Panc1 (cell line): Measurements from ENCODE around the gene CYP24A1. TPM values are rescaled to one million over a fixed set of nuclear protein-coding genes. Genes with fewer than 3 reads are reported as not detected.

Source experiments
- ATAC-seq: fragments of 200-7000 bp; cut with Tn5 transposase; 2 replicates; pipeline ENCODE4 v1.9.1; 2020; ENCODE audit warnings: mild to moderate bottlenecking, moderate library complexity
- BruUV-seq: library from RNA; stranded (reverse); fragments of 400-500 nt; replicated peaks from 2 replicates; lab custom pipeline; 2021; lab: Mats Ljungman, UMichigan
- CTCF ChIA-PET: fragments of 300-600 bp; sonication (Branson Sonifier 250); formaldehyde crosslinking; loops from one replicate; lab custom pipeline; 2022; ENCODE audit warnings: antibody characterized with exemption; lab: Charles Lee
- POLR2A ChIA-PET: fragments of 300-600 bp; sonication (Branson Sonifier 250); formaldehyde crosslinking; loops from one replicate; lab custom pipeline; 2022; ENCODE audit warnings: antibody characterized with exemption; lab: Charles Lee
- DNase-seq: peaks from one replicate; pipeline ENCODE4 v3.0.0-alpha.2; 2010; ENCODE audit warnings: low read depth, low spot score
- H3K27ac ChIP-seq: 2 replicates; pipeline ENCODE4 v1.5.1; 2011; ENCODE audit warnings: mild to moderate bottlenecking, low read length, inconsistent platforms
- H3K27me3 ChIP-seq: fragments of 200-500 bp; sonication (Bioruptor generic); 2 replicates; pipeline ENCODE4 v1.6.0; 2014; ENCODE audit warnings: low read length, inconsistent platforms; ENCODE audit not compliant: control insufficient read depth, insufficient read depth
- H3K36me3 ChIP-seq: fragments of 200-500 bp; sonication (Bioruptor generic); 2 replicates; pipeline ENCODE4 v1.5.1; 2014; ENCODE audit warnings: inconsistent platforms, mild to moderate bottlenecking, low read length, moderate library complexity; ENCODE audit not compliant: control insufficient read depth, insufficient read depth
- H3K4me1 ChIP-seq: 2 replicates; pipeline ENCODE4 v1.5.1; 2011; ENCODE audit warnings: inconsistent platforms, mild to moderate bottlenecking, low read length, moderate library complexity; ENCODE audit not compliant: control insufficient read depth, insufficient read depth
- H3K4me3 ChIP-seq, 2 experiments: 2 replicates each; pipeline ENCODE4 v1.5.1; 2011 to 2012; ENCODE audit warnings: low read depth in 2 of 2, low read length in 2 of 2, mild to moderate bottlenecking in 2 of 2, inconsistent platforms in 1 of 2, moderate library complexity in 1 of 2
- H3K9me3 ChIP-seq: fragments of 200-500 bp; sonication (Bioruptor generic); 2 replicates; pipeline ENCODE4 v1.5.1; 2014; ENCODE audit warnings: low read depth, mild to moderate bottlenecking, inconsistent platforms, low read length, moderate library complexity; ENCODE audit not compliant: control insufficient read depth, insufficient read depth
- CTCF ChIP-seq: fragments of 450-650 bp; IDR thresholded peaks from 2 replicates; pipeline ENCODE4 v1.5.1; 2017; ENCODE audit warnings: mild to moderate bottlenecking
- POLR2AphosphoS5 ChIP-seq: IDR thresholded peaks from 2 replicates; pipeline ENCODE4 v1.6.1; 2012; ENCODE audit warnings: mild to moderate bottlenecking, low read depth, low read length, moderate library complexity
- REST ChIP-seq, 2 experiments: IDR thresholded peaks; 2 replicates each; pipeline ENCODE4 v1.6.1; 2011 to 2012; ENCODE audit warnings: low read depth in 2 of 2, control low read depth in 1 of 2, low read length in 1 of 2, mild to moderate bottlenecking in 1 of 2, moderate library complexity in 1 of 2; ENCODE audit not compliant: insufficient read depth in 1 of 2
- SIN3A ChIP-seq: IDR thresholded peaks from 2 replicates; pipeline ENCODE4 v1.6.1; 2012; ENCODE audit warnings: low read depth, mild to moderate bottlenecking, low read length, moderate library complexity, borderline replicate concordance; ENCODE audit not compliant: insufficient read depth
- TCF7L2 ChIP-seq: IDR thresholded peaks from 2 replicates; pipeline ENCODE4 v1.6.1; 2011; ENCODE audit warnings: mild to moderate bottlenecking, low read depth, low read length, inconsistent platforms
- in situ Hi-C: cut with HindIII; loops from 2 replicates; pipeline ENCODE4 v1.10.0; 2016; ENCODE audit warnings: low sequenced_read_pairs, low pct_unique_long_range_greater_than_20kb
- intact Hi-C: fragments of 100-400 bp; cut with micrococcal nuclease; formaldehyde crosslinking; loops from one replicate; pipeline ENCODE4 v1.10.0; 2022; ENCODE audit not compliant: unreplicated experiment
- total RNA-seq: library from RNA; stranded (reverse); gene quantifications from one replicate; pipeline ENCODE4 v1.2.1, GENCODE V29; 2021; ENCODE audit not compliant: unreplicated experiment

CYP24A1 gene
- total RNA-seq, 1 experiment from 2014 or later, result 3.0 TPM

- Histone ChIP-seq H3K27me3 (no peaks in the 10 kb centered on the region), H3K9me3 (no peaks in the 10 kb centered on the region), H3K4me1 (peaks cover 11% of the 10 kb centered on the region), H3K36me3 (no peaks in the 10 kb centered on the region), H3K4me3 (no peak overlapping the region), H3K27ac (peak overlapping the region; percentile 77)
- in situ Hi-C loops, result no loop called here
- ChIA-PET CTCF (interaction anchor here (1.7 kb wide), 1 partner anchor 101 kb away, joined by 6 read pairs; no protein-coding TSS in a partner anchor), POLR2A (no interaction called here)
- DNase-seq, result no peak
- intact Hi-C loops, result loop anchor here (5.0 kb wide), 1 partner anchor 256 kb away; no protein-coding TSS in a partner anchor
- no TSS peak for BruUV-seq
- TF ChIP-seq POLR2AphosphoS5 (no peak), CTCF (peak; percentile 66), TCF7L2 (no peak), REST (IDR thresholded peaks at IDR 0.05; ENCODE audit: insufficient read depth in 1 of 2, low read depth in 2 of 2, low read length in 1 of 2) (no peak), SIN3A (no peak)
- peak; percentile 61; the same call in 1 of the 2 replicates for ATAC-seq
Measured at GRCh38 chr20:54197621-54198604, 24.1 kb upstream of the CYP24A1 start.

GRCh38 chr20:54195483-54196472, 22.0 kb upstream of the CYP24A1 start:
- Histone ChIP-seq H3K36me3 (no peaks in the 10 kb centered on the region), H3K9me3 (no peaks in the 10 kb centered on the region), H3K27ac (peak overlapping the region; percentile 37; the same call in 1 of the 2 replicates), H3K4me1 (peaks cover 11% of the 10 kb centered on the region), H3K27me3 (no peaks in the 10 kb centered on the region), H3K4me3 (no peak overlapping the region)
- POLR2A ChIA-PET, result interaction anchor here (0.5 kb wide), 1 partner anchor 342 kb away, joined by 7 read pairs; no protein-coding TSS in a partner anchor
- TF ChIP-seq CTCF (no peak), POLR2AphosphoS5 (no peak), TCF7L2 (no peak), SIN3A (no peak), REST (IDR thresholded peaks at IDR 0.05; ENCODE audit: insufficient read depth in 1 of 2, low read depth in 2 of 2, low read length in 1 of 2) (no peak)
- ATAC-seq (peak; percentile 21; the same call in 1 of the 2 replicates), DNase-seq (no peak)
- intact Hi-C loops, result loop anchor here (5.0 kb wide), 1 partner anchor 253 kb away; no protein-coding TSS in a partner anchor
- BruUV-seq, result no TSS peak
- in situ Hi-C loops, result no loop called here
- CTCF ChIA-PET, result no interaction called here
